Mesothelial cell of epicardium (in vitro differentiated cells): ENCODE measurements around the gene ARHGAP6. TPM values are rescaled to one million over a fixed set of nuclear protein-coding genes. Genes with fewer than 3 reads are reported as not detected.
A peak's percentile ranks its signal among the peaks of the same experiment; 100 is the strongest.

ENCODE experiments used
- DNase-seq, 2 experiments: peaks; one replicate each; pipeline ENCODE4 v3.0.0; 2021; ENCODE audit warnings: low spot score in 2 of 2; ENCODE audit not compliant: unreplicated experiment in 2 of 2
- H3K27ac Mint-ChIP-seq: 2 replicates; pipeline ENCODE4 v1.8.0; 2021; ENCODE audit warnings: mixed read lengths
- H3K27me3 Mint-ChIP-seq: 2 replicates; pipeline ENCODE4 v1.8.0; 2021; ENCODE audit warnings: low read depth, mixed read lengths
- H3K36me3 Mint-ChIP-seq: 2 replicates; pipeline ENCODE4 v1.8.0; 2021; ENCODE audit warnings: mixed read lengths
- H3K4me1 Mint-ChIP-seq: 2 replicates; pipeline ENCODE4 v1.8.0; 2021; ENCODE audit warnings: mixed read lengths
- H3K4me3 Mint-ChIP-seq: 2 replicates; pipeline ENCODE4 v1.8.0; 2021; ENCODE audit warnings: mild to moderate bottlenecking, moderate library complexity, mixed read lengths
- H3K9me3 Mint-ChIP-seq: 2 replicates; pipeline ENCODE4 v1.8.0; 2021; ENCODE audit warnings: mixed read lengths
- total RNA-seq: library from RNA; stranded (reverse); gene quantifications from 3 replicates; pipeline ENCODE4 v1.2.1, GENCODE V29; 2021
- TF ChIP-seq, protein P1 (sequence below): fragments of 200-600 bp; sonication (generic); IDR thresholded peaks from one replicate; pipeline ENCODE4 v1.5.0; 2021; ENCODE audit warnings: antibody characterized with exemption; ENCODE audit not compliant: unreplicated experiment

The ARHGAP6 gene
- total RNA-seq, 1 donor from 2014 or later: 5.3 TPM

DNA sequence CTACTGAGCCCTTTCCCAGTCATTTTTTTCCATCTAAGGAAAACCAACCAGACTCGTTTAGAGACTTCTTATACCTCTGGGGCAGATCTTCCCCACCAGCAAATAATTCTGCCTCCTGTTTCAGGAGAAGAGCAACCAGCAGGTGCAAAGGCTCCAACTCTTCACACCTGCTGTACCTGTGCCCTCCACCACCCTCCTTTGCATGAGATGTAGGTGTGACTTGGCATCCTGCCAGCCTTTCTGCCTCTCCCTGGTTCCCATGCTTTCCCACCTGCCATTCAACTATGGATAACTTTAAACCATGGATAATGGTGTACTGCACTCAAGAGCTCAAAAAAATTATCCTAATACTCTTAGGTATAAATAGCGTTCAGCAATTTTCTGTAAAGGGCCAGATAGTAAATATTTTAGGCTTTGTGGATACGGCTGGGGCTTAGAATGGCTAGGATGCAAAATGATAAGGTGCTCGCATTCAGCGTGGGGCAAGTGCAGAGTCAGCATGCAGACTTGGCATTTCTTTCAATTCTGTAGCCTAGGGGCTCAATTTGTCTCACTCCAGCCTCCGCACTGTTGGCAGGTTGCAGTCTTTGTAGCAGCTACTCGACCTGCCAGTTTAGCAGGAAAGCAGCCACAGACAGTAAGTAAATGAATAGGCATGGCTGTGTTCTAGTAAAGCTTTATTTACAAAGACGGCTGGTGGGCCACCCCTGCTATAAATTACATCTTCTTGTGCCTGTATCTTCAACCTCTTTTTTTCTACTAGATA lies 474.8 kb downstream of the ARHGAP6 start:
- no peaks in the 10 kb centered on the region for H3K27me3 Mint-ChIP-seq

DNA sequence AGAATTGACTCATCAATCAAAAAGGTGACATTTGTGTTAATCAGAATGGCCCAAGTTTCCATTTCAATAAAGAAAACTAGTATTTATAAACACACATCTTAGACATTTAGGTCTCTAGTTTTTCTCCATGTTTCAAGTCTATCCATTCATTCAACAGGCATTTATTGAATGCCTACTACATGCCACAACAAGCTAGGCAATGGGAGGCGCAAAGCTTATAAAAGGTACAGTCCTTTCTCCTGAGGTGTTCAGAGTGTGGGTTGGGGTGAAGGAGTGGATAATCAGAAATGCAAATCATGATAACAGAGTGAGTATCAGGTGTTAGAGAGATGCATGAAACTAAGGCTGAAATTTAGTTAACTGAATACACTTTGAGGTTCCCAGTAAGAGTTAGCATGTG lies 476.6 kb downstream of the ARHGAP6 start:
- H3K27ac Mint-ChIP-seq: no peak overlapping the region
- DNase-seq: no peak
- H3K9me3 Mint-ChIP-seq: peaks cover 27% of the 10 kb centered on the region
- no peaks in the 10 kb centered on the region for H3K27me3 Mint-ChIP-seq
- H3K4me1 Mint-ChIP-seq: peaks cover 19% of the 10 kb centered on the region
- TF ChIP-seq, protein P1, sequence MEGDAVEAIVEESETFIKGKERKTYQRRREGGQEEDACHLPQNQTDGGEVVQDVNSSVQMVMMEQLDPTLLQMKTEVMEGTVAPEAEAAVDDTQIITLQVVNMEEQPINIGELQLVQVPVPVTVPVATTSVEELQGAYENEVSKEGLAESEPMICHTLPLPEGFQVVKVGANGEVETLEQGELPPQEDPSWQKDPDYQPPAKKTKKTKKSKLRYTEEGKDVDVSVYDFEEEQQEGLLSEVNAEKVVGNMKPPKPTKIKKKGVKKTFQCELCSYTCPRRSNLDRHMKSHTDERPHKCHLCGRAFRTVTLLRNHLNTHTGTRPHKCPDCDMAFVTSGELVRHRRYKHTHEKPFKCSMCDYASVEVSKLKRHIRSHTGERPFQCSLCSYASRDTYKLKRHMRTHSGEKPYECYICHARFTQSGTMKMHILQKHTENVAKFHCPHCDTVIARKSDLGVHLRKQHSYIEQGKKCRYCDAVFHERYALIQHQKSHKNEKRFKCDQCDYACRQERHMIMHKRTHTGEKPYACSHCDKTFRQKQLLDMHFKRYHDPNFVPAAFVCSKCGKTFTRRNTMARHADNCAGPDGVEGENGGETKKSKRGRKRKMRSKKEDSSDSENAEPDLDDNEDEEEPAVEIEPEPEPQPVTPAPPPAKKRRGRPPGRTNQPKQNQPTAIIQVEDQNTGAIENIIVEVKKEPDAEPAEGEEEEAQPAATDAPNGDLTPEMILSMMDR: no peak
- no peak overlapping the region for H3K4me3 Mint-ChIP-seq
- no peaks in the 10 kb centered on the region for H3K36me3 Mint-ChIP-seq

More for the DNA sequence above, 474.8 kb downstream of the ARHGAP6 start:
- Mint-ChIP-seq H3K9me3 (peaks cover 30% of the 10 kb centered on the region), H3K4me3 (no peak overlapping the region), H3K4me1 (peaks cover 19% of the 10 kb centered on the region), H3K27ac (no peak overlapping the region), H3K36me3 (no peaks in the 10 kb centered on the region)
- peak in 1 of 2 experiments; percentile 25 for DNase-seq
- TF ChIP-seq, protein P1: no peak

DNA sequence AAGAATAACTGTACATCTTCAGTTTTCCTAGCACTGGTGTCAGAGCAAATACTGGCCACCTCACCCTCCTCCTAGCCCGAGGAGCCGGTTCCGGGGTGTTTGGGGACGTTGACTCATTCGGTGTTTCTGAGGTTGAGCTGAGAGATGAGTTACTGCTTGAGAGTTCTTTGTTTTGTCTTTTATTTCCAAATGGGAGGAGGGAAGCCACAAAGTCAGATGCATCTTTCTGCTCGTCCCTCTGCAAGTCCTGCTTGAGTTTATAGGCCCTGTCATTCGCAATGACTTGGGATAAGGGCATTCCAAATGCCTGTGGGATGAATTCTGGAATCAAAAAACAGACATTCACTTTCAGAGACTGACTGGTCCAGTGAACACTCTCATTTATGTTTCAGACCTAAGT lies 477.1 kb downstream of the ARHGAP6 start:
- peaks cover 24% of the 10 kb centered on the region for H3K9me3 Mint-ChIP-seq
- TF ChIP-seq, protein P1: no peak
- H3K36me3 Mint-ChIP-seq: no peaks in the 10 kb centered on the region
- no peaks in the 10 kb centered on the region for H3K27me3 Mint-ChIP-seq
- no peak overlapping the region for H3K4me3 Mint-ChIP-seq
- no peak for DNase-seq
- no peak overlapping the region for H3K27ac Mint-ChIP-seq
- H3K4me1 Mint-ChIP-seq: peaks cover 19% of the 10 kb centered on the region

DNA sequence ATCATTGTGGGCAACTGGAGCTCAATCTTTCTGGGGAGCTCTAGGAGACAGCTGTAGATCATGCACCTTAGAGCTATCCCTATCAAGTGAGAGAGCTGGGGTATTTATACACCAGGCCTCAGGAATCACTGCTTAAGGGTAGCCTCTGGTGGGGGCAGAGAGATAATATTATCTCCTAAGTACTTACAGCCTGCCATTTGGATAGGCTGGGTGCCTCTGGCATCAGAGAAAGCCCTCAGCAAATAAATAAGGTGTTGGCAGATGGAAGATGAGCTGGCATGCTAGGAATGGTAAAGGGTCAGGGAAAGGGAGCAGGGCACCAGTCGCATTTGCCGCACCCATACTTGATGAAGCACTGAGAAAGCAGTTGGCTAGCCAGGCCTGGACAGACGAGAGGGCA lies 478.7 kb downstream of the ARHGAP6 start:
- no peak for DNase-seq
- TF ChIP-seq, protein P1: no peak
- no peaks in the 10 kb centered on the region for H3K27me3 Mint-ChIP-seq
- no peaks in the 10 kb centered on the region for H3K36me3 Mint-ChIP-seq
- H3K27ac Mint-ChIP-seq: no peak overlapping the region
- no peak overlapping the region for H3K4me3 Mint-ChIP-seq
- H3K4me1 Mint-ChIP-seq: peaks cover 16% of the 10 kb centered on the region
- H3K9me3 Mint-ChIP-seq: peaks cover 18% of the 10 kb centered on the region

DNA sequence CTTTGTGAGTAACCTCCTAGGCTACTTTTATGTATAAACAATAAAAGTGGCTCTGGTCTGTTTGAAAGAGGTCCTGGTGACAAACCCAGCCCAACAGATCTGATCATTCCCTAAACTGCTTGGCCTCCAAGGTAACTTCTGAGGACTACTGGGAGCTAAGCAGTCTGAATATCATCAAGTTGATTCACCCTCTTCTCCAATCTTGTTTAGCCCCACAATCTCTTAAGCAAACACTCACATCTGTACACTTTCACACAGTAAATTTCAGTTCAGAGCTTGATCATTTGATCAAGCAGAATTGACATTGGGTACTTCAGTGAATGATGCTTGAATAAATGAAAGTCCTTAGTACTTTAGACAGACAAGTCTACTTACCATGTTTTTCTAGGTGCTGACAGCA lies 479.9 kb downstream of the ARHGAP6 start:
- Mint-ChIP-seq H3K4me3 (no peak overlapping the region), H3K4me1 (peaks cover 19% of the 10 kb centered on the region), H3K36me3 (no peaks in the 10 kb centered on the region), H3K27me3 (no peaks in the 10 kb centered on the region), H3K9me3 (peaks cover 18% of the 10 kb centered on the region), H3K27ac (no peak overlapping the region)
- TF ChIP-seq, protein P1: no peak
- no peak for DNase-seq

DNA sequence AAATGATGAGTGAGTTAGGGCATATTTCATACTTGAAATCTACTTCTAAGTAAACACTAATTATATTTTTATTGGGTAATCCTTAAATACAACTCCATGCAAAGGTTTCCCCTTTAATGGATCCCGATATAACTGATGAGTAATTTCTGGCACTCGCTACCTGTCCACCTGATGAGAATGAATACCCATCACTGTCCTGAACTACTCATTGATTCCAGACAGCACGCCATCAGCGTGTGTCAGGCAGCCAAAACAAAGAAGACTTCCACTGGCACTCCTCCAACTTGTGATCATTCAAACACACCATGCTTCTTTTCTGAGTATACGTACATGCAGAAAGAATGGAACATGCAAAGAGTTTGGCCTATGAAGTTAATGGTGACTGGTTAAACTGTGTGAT lies 485.1 kb downstream of the ARHGAP6 start:
- Mint-ChIP-seq H3K4me3 (no peak overlapping the region), H3K27ac (peak overlapping the region; percentile 49), H3K36me3 (no peaks in the 10 kb centered on the region), H3K9me3 (peaks cover 19% of the 10 kb centered on the region), H3K4me1 (peaks cover 21% of the 10 kb centered on the region), H3K27me3 (no peaks in the 10 kb centered on the region)
- DNase-seq: no peak
- TF ChIP-seq, protein P1: no peak
